IPS DF 4.7 (cell line): ENCODE data around the gene ADCY1.
"Not testable (repeated sequence)": the region's sequence is repeated elsewhere in the genome, so short reads cannot be mapped to it uniquely, and the experiment has no call there.

Source experiments
- DNase-seq: peaks from one replicate; pipeline ENCODE4 v3.0.0-alpha.2; 2013; ENCODE audit warnings: low spot score; ENCODE audit errors: extremely low read depth

ADCY1 gene

GRCh38 chr7:45573661-45574415 is at the start of gene ADCY1:
TSS of gene ADCY1 (plus strand) at chr7:45574368. CDS start at chr7:45574544, 176 bp downstream.
- DNase-seq, result no peak

DNA sequence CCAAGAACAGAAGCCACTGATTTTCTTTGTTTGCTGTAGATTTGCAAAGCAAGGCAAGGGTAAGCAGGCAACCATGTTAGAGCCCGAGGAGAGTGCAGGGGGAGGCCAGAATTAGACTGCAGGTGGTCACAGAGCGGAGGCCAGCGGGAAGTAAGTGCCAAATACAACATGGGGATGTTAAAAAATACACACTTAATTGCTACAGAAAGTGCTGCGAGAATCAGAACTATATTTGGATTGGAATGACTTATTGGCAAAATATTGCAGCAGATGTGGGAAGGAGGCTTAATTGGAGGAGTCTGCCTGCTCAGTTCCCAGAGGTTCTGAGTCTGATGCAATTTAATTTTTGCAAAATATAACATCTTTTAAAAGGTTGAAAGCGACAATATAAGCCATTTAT is 49.7 kb upstream of the ADCY1 start:
- DNase-seq, result no peak

DNA sequence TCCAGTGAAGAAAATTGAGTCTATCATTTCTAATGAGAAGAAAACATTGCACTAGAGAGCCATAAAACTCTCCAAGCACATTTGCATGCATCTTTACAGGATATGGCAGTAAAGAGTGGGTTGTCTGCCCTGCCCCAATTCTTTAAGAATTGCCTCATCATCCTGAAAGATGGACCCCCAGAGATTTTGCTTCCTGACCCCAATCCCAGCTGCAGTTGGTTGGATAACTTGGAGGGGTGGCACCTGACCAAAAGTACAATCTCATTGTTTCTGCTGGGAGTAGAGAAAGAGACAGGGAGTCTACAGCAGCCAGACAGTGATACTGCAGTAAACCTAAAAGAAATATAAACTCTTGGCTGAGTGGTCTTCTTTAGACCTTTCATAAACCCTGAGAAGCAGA is 49.1 kb upstream of the ADCY1 start:
- no peak for DNase-seq

DNA sequence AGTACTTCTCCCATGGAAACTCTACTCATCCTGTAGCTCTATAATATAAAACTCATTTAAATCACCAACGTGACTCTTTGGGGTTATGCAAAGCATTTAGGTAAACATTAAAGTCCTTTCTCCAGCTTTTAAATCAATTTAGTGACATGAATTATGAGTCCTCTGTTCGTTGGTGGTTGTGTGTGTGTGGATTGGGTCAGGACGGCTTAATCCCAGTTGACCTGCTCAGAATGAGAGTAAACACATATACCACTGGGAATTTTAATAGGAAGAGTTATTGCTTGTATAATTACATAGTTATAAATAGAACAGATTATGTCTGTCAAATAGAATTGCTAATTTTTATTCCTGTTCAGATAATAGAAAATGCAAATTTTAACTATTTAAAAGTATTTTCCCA is 30.7 kb upstream of the ADCY1 start:
- DNase-seq, result no peak

DNA sequence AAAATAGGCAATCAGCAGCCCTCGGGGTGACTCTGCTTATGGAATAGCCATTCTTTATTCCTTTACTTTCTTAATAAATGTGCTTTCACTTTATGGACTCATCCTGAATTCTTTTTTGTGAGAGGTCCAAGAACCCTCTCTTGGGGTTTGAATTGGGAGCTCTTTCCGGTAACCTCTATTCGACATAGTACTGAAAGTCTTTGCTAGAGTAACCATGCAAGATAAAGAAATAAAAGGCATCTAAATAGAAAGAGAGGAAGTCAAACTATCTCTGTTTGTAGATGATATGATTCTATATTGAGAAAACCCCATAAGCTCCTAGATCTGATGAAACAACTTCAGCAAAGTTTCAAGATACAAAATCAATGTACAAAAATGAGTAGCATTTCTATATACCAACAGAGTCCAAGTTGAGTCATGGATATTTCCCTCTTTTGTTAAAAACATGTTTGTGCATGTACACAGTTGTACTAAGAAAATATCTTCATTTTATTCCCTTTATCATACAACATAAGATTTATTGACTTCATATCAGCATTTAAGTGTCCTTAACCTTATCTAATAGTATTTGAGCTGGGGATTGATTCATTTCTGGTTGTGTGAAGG is 29.0 kb upstream of the ADCY1 start:
- DNase-seq, result not testable (repeated sequence)

- not testable (repeated sequence) for DNase-seq
Observed at GRCh38 chr7:45548917-45549316, 25.3 kb upstream of the ADCY1 start.

DNA sequence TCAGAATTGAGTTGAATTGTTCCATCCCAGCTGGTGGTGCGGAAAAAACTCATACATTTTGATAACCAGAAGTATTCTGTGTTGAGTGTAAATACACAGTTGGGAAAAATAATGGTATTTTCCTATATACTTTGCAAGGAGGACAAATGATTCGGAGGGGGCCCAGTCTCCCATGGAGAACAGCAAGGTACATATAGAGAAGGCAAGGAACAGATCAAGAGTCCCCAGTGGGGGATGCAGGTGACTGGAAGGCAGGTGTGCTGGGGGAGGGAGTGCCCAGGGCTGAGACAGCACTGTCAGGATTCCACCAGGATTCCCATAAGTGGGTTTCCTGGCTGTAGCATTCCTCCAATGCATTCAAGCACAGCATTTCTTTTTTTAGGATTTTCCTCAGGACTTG is 10.8 kb upstream of the ADCY1 start:
- no peak for DNase-seq

GRCh38 chr7:45563941-45564461 is 10.2 kb upstream of the ADCY1 start:
- DNase-seq, result no peak

DNA sequence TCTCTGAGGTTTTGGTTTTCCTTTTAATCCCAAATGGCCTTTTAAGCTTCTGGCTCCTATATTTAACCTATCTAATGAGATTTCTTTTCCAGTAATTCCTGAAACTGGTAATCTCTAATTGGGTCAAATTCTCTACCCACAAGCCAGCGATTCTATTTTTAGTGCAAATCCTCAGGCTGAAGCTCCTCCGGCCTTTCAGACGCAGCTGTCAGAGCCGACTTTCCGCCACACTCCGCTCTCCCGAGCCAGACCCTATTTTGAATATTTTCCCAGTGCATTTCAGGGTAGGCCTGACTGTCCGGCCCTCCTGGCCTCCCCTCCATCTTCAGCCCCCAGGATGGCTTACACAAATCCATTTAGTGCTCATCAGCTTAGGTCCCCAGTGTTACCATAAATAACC is 9.7 kb upstream of the ADCY1 start:
- DNase-seq, result no peak

DNA sequence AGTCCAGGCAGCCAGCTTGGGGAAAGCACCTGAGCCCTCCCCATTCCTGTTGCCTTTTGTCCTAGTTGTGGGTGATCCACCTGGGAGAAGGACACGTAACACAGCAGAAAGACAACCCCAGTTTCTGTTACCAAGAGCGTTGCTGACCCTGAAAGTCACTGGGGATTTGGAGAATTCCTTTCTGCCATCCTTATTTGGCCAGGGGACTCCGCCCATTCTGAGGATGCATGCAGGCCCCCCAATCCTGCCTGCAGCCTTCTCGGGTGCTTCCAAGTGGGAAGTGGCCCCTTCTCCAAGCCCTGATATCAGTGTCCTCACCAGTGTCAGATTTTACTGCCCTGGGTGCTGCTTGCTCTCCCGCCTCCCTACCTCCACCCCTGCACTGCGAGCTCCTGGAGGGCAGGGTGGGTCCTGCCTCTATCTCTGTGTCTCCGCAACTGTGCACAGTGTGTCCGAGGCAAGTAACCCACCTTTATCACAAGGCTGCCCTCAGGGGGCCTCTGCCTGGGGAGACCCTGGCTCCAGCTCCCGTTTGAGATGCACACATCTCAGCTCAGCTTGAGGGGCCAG is 9.2 kb upstream of the ADCY1 start:
- no peak for DNase-seq

DNA sequence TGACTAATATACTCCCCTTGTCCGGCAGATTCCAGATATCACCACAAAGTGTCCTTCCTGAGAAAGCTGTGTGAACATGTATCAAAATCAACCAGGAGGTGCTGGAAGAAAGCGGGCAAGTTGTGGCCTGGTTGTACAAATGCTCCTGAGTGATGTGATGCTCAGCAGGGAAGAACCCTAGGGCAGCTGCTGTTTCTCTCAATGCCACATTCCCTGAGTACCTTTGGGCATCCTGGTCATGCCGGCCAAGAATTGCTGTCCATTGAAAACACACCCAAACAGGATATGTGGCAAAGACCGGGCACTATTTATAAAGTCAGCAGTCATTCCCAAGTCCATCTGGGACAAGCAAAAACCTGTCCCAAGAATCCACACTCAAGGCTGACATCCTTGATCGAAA is 7.8 kb upstream of the ADCY1 start:
- no peak for DNase-seq

GRCh38 chr7:45566961-45567360 is 7.2 kb upstream of the ADCY1 start:
- DNase-seq, result no peak

DNA sequence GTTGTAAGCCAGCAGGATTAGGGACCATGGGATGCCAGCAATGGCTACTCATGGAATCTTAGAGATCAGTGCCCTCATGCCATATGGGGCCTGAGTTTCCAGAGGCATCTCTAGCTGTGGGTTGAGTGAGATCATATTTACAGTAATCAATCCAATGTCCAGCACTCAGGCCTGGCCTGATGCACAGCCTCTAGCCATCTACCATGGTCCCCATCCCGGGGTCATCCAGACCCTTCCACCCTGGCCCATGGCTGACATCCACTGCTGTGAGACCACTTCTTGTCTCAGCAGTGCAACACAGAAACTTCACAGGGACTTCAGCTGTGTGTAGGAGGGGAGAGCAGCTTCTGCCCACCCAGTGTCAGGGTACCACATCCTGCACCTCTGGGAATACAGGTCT is 6.5 kb upstream of the ADCY1 start:
- no peak for DNase-seq

DNA sequence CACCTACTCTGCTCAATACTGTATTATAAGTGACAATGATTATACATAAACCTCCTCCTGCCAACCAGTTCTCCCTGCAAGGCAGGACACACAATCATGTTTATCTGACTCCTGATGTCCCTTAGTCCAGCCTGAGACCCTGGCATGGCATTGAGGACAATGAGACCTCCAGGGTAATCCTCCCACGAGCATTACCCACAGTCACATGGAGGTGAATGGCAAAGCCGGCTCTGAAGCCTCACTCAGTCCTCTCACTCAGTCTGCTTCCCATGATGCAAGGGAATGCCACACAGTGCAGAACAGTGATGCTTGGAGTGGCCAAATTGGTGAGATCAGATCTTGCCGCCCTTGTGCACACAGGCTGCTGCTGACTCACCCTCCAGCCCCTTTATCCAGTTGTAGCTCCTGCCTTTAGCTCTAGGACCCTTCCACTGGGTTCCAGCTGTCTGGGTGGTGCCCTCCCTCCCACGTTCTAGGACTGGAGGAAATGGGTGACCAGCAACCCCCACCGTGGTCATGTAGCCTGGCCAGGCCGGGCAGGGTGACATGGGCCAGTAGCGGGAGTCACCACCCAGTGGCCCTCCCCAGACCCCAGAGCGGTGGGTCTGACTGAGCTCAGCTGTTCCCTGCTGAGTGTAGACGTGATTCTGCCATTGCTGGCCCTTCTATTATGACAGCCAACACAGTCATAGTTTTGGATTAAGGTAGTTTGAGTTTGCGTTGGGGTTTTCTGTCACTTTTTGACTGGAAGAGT is 5.5 kb upstream of the ADCY1 start:
- DNase-seq, result no peak

DNA sequence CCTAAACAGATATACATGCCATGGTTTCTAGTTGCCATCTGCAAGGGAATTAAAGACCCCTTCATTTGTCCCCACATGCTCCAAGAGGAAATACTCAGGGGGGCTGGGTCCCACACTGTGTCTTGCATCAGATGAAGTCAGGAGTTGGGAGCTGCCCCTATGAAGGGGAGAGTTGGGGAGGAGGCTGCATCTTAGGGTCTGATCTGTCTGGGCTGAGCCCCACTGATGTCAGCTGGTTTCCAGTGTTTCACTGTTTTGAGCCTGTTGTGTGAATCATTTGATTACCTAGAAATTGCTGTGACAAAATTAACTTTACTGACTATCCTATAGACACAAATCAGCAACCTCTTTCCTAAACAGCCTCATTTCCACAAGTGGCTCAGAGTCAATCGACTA is 4.9 kb upstream of the ADCY1 start:
- DNase-seq, result no peak

DNA sequence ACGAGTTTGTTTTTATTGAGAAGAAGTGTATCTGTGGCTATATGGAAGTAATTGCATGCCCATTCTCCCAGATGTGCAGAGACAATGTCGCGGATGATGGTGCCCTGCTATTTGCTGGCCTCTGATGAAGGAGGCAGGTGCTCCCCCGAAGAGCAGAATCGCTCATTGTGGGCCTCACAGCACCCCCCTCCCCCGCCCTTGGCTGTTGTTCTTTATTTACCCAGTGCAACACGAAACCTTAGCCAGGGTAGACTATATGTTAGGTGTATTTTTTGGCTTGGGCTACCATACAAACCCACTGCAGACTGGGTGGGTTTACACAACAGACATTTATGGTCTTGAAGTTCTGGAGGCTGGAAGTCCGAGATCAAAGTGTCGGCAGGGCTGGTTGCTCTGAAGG is 3.4 kb upstream of the ADCY1 start:
- DNase-seq, result no peak

DNA sequence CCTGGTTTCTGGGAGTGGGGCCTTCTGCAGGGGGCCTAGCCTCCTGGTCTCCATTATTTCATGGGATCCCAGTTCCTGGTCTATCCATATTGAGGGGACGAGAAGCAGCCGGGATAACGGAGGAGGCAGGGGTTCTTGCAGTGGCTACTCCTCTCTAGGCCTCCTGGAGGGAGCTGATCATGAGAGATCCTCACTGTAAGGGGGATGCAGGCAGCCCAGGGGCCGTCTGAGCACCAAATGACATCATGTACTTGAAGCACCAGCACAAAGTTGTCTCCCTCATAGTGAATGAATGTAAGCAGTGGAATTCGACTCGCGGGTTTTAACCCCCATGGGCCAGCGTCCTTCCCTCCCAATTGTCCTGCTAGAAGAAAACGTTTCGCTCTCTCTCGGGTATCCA is 964 bp upstream of the ADCY1 start:
- no peak for DNase-seq

DNA sequence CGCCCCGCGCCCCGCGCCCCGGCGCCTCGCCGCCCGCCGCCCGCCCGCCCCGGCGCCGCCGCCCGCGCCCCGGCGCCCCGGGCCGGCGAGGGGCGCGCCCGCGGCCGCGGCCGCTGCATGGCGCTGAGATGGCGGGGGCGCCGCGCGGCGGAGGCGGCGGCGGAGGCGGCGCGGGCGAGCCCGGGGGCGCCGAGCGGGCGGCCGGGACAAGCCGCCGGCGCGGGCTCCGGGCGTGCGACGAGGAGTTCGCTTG is 174 bp downstream of the ADCY1 start:
- DNase-seq, result no peak

DNA sequence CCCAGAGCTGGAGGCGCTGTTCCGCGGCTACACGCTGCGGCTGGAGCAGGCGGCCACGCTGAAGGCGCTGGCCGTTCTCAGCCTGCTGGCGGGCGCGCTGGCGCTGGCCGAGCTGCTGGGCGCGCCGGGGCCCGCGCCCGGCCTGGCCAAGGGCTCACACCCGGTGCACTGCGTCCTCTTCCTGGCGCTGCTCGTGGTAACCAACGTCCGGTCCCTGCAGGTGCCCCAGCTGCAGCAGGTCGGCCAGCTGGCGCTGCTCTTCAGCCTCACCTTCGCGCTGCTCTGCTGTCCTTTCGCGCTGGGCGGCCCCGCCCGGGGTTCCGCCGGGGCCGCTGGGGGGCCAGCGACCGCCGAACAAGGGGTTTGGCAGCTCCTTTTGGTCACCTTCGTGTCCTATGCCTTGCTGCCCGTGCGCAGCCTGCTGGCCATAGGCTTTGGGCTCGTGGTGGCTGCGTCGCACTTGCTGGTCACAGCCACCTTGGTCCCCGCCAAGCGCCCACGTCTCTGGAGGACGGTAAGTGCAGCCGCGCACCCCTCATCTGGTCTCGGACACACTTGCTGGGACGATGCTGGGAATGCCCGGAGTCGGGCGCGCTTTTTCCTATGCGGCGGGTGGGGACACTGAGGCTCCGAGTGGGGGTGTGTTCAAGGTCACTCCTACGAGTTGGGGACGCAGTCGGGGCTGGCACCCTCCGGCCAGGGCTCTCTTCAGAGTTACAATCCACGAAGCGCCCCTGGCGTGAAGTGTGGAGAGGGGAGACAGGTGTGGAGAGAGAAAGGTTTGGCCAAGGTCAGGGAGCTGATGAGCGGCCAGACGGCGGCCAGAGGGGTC is 717 bp downstream of the ADCY1 start:
- no peak for DNase-seq

DNA sequence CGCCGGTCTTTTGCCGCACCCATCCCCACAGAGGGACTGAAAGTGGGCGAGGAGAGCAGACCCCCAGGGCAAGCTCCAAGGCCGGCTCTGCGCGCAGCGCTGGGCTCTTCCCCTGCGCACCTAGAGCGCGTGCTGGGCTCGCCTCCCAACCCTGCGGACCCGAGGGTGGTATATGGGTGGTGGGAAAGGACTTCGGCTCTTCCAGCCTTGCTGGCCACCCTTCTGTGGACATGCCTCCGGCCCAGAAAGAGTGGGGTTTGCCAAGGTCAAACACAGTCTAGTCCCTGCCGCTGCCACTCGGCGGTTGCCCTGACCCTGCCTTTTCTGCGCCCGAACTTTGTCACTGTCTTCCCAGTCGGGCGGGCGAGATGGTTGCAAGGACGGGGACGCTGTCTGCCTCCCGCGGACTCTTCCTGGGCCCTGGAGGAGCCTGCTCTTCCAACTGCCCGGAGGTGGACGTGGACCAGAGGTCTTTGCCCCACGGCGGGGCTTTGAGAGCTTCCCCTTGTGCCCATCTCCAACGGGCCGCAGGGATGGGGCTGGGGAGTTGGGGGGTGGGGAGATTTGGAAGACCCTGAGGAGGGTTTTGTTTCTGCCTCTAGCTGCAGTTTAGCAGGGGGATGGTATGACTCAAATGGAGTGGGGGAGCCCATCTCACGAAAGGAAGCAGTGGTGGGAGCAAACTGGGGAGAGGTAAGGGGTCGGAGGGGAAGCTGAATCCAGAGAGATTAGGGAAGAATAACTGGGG is 1.5 kb downstream of the ADCY1 start:
- DNase-seq, result no peak
